GM12892 (cell line): ENCODE results near the gene RPL22.

Experiments
- POLR2A ChIP-seq: IDR thresholded peaks from 2 replicates; pipeline ENCODE4 v1.6.1; 2011; ENCODE audit warnings: low read depth, low read length, control low read depth
- POLR2AphosphoS5 ChIP-seq: IDR thresholded peaks from 2 replicates; pipeline ENCODE4 v1.6.1; 2011; ENCODE audit warnings: low read depth, low read length, control low read depth
- TAF1 ChIP-seq: IDR thresholded peaks from 2 replicates; pipeline ENCODE4 v1.6.1; 2011; ENCODE audit warnings: low read depth, mild to moderate bottlenecking, control low read depth, low read length, borderline replicate concordance

- TF ChIP-seq POLR2AphosphoS5 (no peak), POLR2A (no peak), TAF1 (no peak)
Observed at GRCh38 chr1:6145864-6146410, 53.5 kb downstream of the RPL22 start.
